Esophagus squamous epithelium (tissue), 5 donors: Measurements from ENCODE around the gene GSAP. TPM values are rescaled to one million over a fixed set of nuclear protein-coding genes. Genes with fewer than 3 reads are reported as not detected.

Experiments used
- DNase-seq: peaks from one replicate; lab custom pipeline; 2025; lab: John Stamatoyannopoulos, UW
- H3K27ac ChIP-seq, 4 donors: fragments of 200-600 bp; sonication (generic); one replicate each; pipeline ENCODE4 v1.5.1; 2016 to 2019; ENCODE audit warnings: mild to moderate bottlenecking in 1 of 4
- H3K27me3 ChIP-seq, 4 donors: fragments of 200-600 bp; sonication (generic); 1 replicate in 3 of 4; 2 replicates in 1 of 4; pipeline versions ENCODE4 v1.5.1 to v1.6.0; 2017 to 2021; ENCODE audit warnings: antibody characterized with exemption in 1 of 4
- H3K36me3 ChIP-seq, 3 donors: fragments of 200-600 bp; sonication (generic); one replicate each; pipeline ENCODE4 v1.5.1; 2016 to 2019
- H3K4me1 ChIP-seq, 3 donors: fragments of 200-600 bp; sonication (generic); one replicate each; pipeline ENCODE4 v1.5.1; 2017 to 2019
- H3K4me3 ChIP-seq, 4 donors: fragments of 200-600 bp; sonication (generic); 1 replicate in 3 of 4; 2 replicates in 1 of 4; pipeline ENCODE4 v1.5.1; 2016 to 2019; ENCODE audit warnings: mild to moderate bottlenecking in 2 of 4, moderate library complexity in 1 of 4
- H3K9me3 ChIP-seq, 3 donors: fragments of 200-600 bp; sonication (generic); one replicate each; pipeline ENCODE4 v1.5.1; 2016 to 2019
- POLR2A ChIP-seq, 4 donors: fragments of 450-650 bp; IDR thresholded peaks; one replicate each; pipeline ENCODE4 v1.6.1; 2017; ENCODE audit warnings: antibody characterized with exemption in 4 of 4, mild to moderate bottlenecking in 4 of 4, moderate library complexity in 3 of 4
- WGBS, 2 donors: methylation state at CpG; one replicate each; pipeline ENCODE4 v1.1.5; 2018; 5-methylcytosine and 5-hydroxymethylcytosine counted together
- intact Hi-C: fragments of 100-400 bp; cut with DNase I; formaldehyde crosslinking; loops from one replicate; pipeline ENCODE4 v1.15.0; 2022
- total RNA-seq, 4 donors: library from RNA; depleted of rRNA; stranded (reverse); fragments of >200 nt; gene quantifications; one replicate each; pipeline ENCODE4 v1.1.0, GENCODE V29; 2016
- TF ChIP-seq, protein P1 (sequence below), 6 experiments: fragments of 450-650 bp in 4 of 6; fragments of 200-600 bp in 2 of 6; sonication (generic) in 2 of 6; IDR thresholded peaks; one replicate each; pipeline ENCODE4 v1.5.1; 2016 to 2019; ENCODE audit warnings: antibody characterized with exemption in 6 of 6, mild to moderate bottlenecking in 4 of 6, moderate library complexity in 4 of 6
- donor health status: DM: yes; HTN: yes; CAD: no.

Gene GSAP
- total RNA-seq, 4 donors from 2014 or later, result 5.7 to 22.5 (median 10.8) TPM

GRCh38 chr7:77331938-77332695 is 84.0 kb downstream of the GSAP start:
- intact Hi-C loops, result no loop called here
- H3K4me3 ChIP-seq, result no peak overlapping the region
- H3K27ac ChIP-seq, result no peak overlapping the region
- H3K27me3 ChIP-seq, result no peaks in the 10 kb centered on the region
- H3K36me3 ChIP-seq, result no peaks in the 10 kb centered on the region
- no peak for DNase-seq
- no peaks in the 10 kb centered on the region for H3K9me3 ChIP-seq
- no peak for TF ChIP-seq POLR2A (IDR thresholded peaks at IDR 0.05)
- TF ChIP-seq, protein P1, sequence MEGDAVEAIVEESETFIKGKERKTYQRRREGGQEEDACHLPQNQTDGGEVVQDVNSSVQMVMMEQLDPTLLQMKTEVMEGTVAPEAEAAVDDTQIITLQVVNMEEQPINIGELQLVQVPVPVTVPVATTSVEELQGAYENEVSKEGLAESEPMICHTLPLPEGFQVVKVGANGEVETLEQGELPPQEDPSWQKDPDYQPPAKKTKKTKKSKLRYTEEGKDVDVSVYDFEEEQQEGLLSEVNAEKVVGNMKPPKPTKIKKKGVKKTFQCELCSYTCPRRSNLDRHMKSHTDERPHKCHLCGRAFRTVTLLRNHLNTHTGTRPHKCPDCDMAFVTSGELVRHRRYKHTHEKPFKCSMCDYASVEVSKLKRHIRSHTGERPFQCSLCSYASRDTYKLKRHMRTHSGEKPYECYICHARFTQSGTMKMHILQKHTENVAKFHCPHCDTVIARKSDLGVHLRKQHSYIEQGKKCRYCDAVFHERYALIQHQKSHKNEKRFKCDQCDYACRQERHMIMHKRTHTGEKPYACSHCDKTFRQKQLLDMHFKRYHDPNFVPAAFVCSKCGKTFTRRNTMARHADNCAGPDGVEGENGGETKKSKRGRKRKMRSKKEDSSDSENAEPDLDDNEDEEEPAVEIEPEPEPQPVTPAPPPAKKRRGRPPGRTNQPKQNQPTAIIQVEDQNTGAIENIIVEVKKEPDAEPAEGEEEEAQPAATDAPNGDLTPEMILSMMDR (IDR thresholded peaks at IDR 0.05), result peak; percentile 56 to 82 (median 72)
- 58 to 61% methylated on average over 3 of the region's 3 CpGs for WGBS, 2 donors
- H3K4me1 ChIP-seq, result peaks cover 5 to 59% (median 19%) of the 10 kb centered on the region in 3 donors

- no peaks in the 10 kb centered on the region for H3K27me3 ChIP-seq
- TF ChIP-seq, protein P1 (IDR thresholded peaks at IDR 0.05), result no peak
- no peak for TF ChIP-seq POLR2A (IDR thresholded peaks at IDR 0.05)
- peaks cover 12 to 67% (median 27%) of the 10 kb centered on the region in 3 donors for H3K4me1 ChIP-seq
- DNase-seq, result no peak
- WGBS, 2 donors, result 49 to 50% methylated on average over 5 to 6 of the region's 6 CpGs
- H3K27ac ChIP-seq, result peak overlapping the region in 3 of 4 donors; percentile 53 to 73 (median 71)
- intact Hi-C loops, result no loop called here
- H3K4me3 ChIP-seq, result no peak overlapping the region
- H3K9me3 ChIP-seq, result no peaks in the 10 kb centered on the region
- H3K36me3 ChIP-seq, result no peaks in the 10 kb centered on the region
These were observed 85.8 kb downstream of the GSAP start for GRCh38 chr7:77330169-77330882.

GRCh38 chr7:77329466-77330168 is 86.5 kb downstream of the GSAP start:
- intact Hi-C loops, result no loop called here
- Histone ChIP-seq H3K4me1 (peaks cover 12 to 64% (median 27%) of the 10 kb centered on the region in 3 donors), H3K27me3 (no peaks in the 10 kb centered on the region), H3K27ac (peak overlapping the region in 3 of 4 donors; percentile 53 to 73 (median 71)), H3K4me3 (no peak overlapping the region), H3K9me3 (no peaks in the 10 kb centered on the region), H3K36me3 (no peaks in the 10 kb centered on the region)
- 76 to 80% methylated on average over 4 of the region's 4 CpGs for WGBS, 2 donors
- TF ChIP-seq POLR2A (IDR thresholded peaks at IDR 0.05), result no peak
- TF ChIP-seq, protein P1 (IDR thresholded peaks at IDR 0.05), result no peak
- no peak for DNase-seq

DNA sequence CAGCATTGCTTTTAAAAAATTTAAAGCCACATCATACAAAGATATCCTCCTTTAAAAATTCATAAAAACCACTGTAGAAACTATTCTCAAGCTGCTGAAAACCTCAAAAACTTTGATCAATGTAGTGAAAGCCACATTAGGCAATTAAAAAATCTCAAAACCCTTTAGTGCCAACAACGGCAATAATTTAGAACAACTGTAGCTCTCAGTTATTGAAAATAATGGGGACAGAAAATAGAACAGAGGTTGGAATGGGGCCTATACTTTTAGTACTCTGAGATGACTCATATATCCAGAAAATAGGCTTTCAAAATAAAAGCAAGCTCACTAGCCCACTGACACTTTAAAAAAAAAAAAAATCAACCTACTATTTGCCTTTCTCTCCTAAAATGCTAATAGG is 87.5 kb downstream of the GSAP start:
- 4 to 6% methylated on average over 1 of the region's 1 CpG for WGBS, 2 donors
- H3K36me3 ChIP-seq, result no peaks in the 10 kb centered on the region
- H3K9me3 ChIP-seq, result no peaks in the 10 kb centered on the region
- peak overlapping the region; percentile 18 to 71 (median 62) for H3K27ac ChIP-seq
- H3K4me3 ChIP-seq, result peak overlapping the region in 1 of 4 donors; percentile 3
- DNase-seq, result no peak
- TF ChIP-seq, protein P1 (IDR thresholded peaks at IDR 0.05), result no peak
- no peak for TF ChIP-seq POLR2A (IDR thresholded peaks at IDR 0.05)
- intact Hi-C loops, result no loop called here
- H3K27me3 ChIP-seq, result no peaks in the 10 kb centered on the region
- H3K4me1 ChIP-seq, result peaks cover 12 to 64% (median 27%) of the 10 kb centered on the region in 3 donors
